ENCODE data around the gene PRKCSH.

DNA sequence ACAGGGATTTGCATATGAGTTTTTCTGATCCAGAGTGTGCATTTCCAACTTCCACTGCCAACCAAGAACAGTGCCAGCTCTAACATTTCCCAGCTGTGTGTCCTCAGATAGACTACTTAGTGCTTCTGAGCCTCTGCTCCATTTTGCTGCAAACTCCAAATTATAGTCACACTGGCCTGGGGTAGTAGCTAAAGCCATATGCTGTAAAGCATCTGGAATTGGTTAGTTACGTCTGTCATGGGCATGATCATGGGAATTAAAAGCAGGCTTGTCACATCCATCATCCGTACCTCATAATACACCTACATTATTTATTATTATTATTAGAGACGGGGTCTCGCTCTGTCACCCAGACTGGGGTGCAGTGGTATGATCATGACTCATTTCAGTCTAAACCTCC is 38.3 kb downstream of the PRKCSH start:
- TF ChIP-seq, protein P1, sequence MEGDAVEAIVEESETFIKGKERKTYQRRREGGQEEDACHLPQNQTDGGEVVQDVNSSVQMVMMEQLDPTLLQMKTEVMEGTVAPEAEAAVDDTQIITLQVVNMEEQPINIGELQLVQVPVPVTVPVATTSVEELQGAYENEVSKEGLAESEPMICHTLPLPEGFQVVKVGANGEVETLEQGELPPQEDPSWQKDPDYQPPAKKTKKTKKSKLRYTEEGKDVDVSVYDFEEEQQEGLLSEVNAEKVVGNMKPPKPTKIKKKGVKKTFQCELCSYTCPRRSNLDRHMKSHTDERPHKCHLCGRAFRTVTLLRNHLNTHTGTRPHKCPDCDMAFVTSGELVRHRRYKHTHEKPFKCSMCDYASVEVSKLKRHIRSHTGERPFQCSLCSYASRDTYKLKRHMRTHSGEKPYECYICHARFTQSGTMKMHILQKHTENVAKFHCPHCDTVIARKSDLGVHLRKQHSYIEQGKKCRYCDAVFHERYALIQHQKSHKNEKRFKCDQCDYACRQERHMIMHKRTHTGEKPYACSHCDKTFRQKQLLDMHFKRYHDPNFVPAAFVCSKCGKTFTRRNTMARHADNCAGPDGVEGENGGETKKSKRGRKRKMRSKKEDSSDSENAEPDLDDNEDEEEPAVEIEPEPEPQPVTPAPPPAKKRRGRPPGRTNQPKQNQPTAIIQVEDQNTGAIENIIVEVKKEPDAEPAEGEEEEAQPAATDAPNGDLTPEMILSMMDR (conservative IDR thresholded peaks at IDR 0.05): no peak
- no peak for TF ChIP-seq ZFX (IDR thresholded peaks at IDR 0.05)

All from C4-2B (cell line).